ENCODE results near the gene PADI6. TPM values are rescaled to one million over a fixed set of nuclear protein-coding genes. Genes with fewer than 3 reads are reported as not detected.
A peak's percentile ranks its signal among the peaks of the same experiment; 100 is the strongest.

Gene PADI6
- total and polyA plus RNA-seq, 9 of the 15 experiments (the other 6 are each of a cell fraction or from before 2014, with no cell fraction given), result not detected

GRCh38 chr1:17370618-17371017, 1.4 kb upstream of the PADI6 start:
- H2AFZ ChIP-seq (ENCODE audit: low read depth, low read length), result no peak overlapping the region
- ChIA-PET CTCF (ENCODE audit: low intra/inter-chr PET ratio) (no interaction called here), POLR2A (interaction anchor here (0.7 to 1.0 kb wide), 2 partner anchors 8 to 14 kb away, joined by 3 read pairs; no protein-coding TSS in a partner anchor)
- peaks cover 57 to 76% of the 10 kb centered on the region in 2 experiments for H3K27me3 ChIP-seq (ENCODE audit: control insufficient read depth in 2 of 2, insufficient read depth in 2 of 2, low read length in 2 of 2)
- peaks cover 0 to 3% of the 10 kb centered on the region in 2 experiments; a peak in 2 of 5 replicates for H3K4me1 ChIP-seq (replicated peaks in 1 of 2; ENCODE audit: control insufficient read depth in 2 of 2, insufficient read depth in 2 of 2, low read length in 2 of 2)
- no peaks in the 10 kb centered on the region for H3K9me1 ChIP-seq (ENCODE audit: control insufficient read depth, insufficient read depth, low read length)
- 0 out of 2 replicates have a peak, but pooled peaks cover 5% of the 10 kb centered on the region for H4K20me1 ChIP-seq (replicated peaks; ENCODE audit: control insufficient read depth, insufficient read depth, low read length)
- H3K27ac ChIP-seq (ENCODE audit: extremely low read depth, low read depth, low read length), result no peak overlapping the region
- peak; percentile 85 for FAIRE-seq
- no peaks in the 10 kb centered on the region for H3K9me3 ChIP-seq (replicated peaks; ENCODE audit: control insufficient read depth, insufficient read depth, low read depth, low read length)
- peak; percentile 82 for ATAC-seq
- no peak overlapping the region for H3K4me3 ChIP-seq
- in situ Hi-C loops (cut with MboI), result no loop called here
- no peaks in the 10 kb centered on the region for H3K36me3 ChIP-seq (ENCODE audit: control insufficient read depth, insufficient read depth, low read length)
- no peak overlapping the region for H3K4me2 ChIP-seq (ENCODE audit: insufficient read depth, low read length)
- DNase-seq (ENCODE audit: extremely low read depth in 1 of 4, low spot score in 3 of 4), result peak in 3 of 4 experiments; percentile 30 to 50 (median 46)
- no TSS peak for BruUV-seq (replicated peaks)
- no peaks in the 10 kb centered on the region for H3K79me2 ChIP-seq (ENCODE audit: control insufficient read depth, insufficient read depth, low read length)
- H3K9ac ChIP-seq (ENCODE audit: insufficient read depth in 1 of 2, low read depth in 2 of 2, low read length in 2 of 2), result no peak overlapping the region
- intact Hi-C loops (cut with micrococcal nuclease), result no loop called here
- whole genome bisulfite sequencing (ENCODE audit: insufficient coverage, low coverage, missing lambda C conversion rate), result 0% methylated on average over 2 of the region's 2 CpGs
- TF ChIP-seq TFAM (CRISPR knock-in tag; conservative IDR thresholded peaks at IDR 0.05) (no peak), TFE3 (CRISPR knock-in tag; IDR thresholded peaks at IDR 0.05) (peak; percentile 41), CTCF (IDR thresholded peaks at IDR 0.05 in 2 of 3, conservative IDR thresholded peaks at IDR 0.05 in 1 of 3; ENCODE audit: insufficient read depth in 2 of 3, low read depth in 1 of 3, low read length in 3 of 3) (peak; percentile 52 to 58 (median 57)), FOXA3 (CRISPR knock-in tag; conservative IDR thresholded peaks at IDR 0.05 in 1 of 2, IDR thresholded peaks at IDR 0.05 in 1 of 2) (no peak), USF1 (CRISPR knock-in tag; IDR thresholded peaks at IDR 0.05) (0 out of 2 replicates have a peak, but pooled peaks have one; percentile 43), ZBTB11 (CRISPR knock-in tag; IDR thresholded peaks at IDR 0.05) (no peak), RAD21 (CRISPR knock-in tag; conservative IDR thresholded peaks at IDR 0.05 in 1 of 2, IDR thresholded peaks at IDR 0.05 in 1 of 2) (peak in 1 of 2 experiments; percentile 56; a peak in 1 of 4 replicates), MTA3 (IDR thresholded peaks at IDR 0.05; ENCODE audit: borderline replicate concordance) (no peak), MITF (IDR thresholded peaks at IDR 0.05) (0 out of 2 replicates have a peak, but pooled peaks have one; percentile 5)
